Neural cell (in vitro differentiated cells): ENCODE results near the gene NR2E1.

Experiments
- CTCF ChIP-seq: fragments of 450-650 bp; IDR thresholded peaks from 2 replicates; pipeline ENCODE4 v1.5.1; 2014; ENCODE audit warnings: antibody characterized with exemption, mild to moderate bottlenecking, moderate library complexity; ENCODE audit not compliant: poor library complexity, severe bottlenecking
- EP300 ChIP-seq: fragments of 450-650 bp; conservative IDR thresholded peaks from 2 replicates; pipeline ENCODE4 v1.6.1; 2014; ENCODE audit warnings: antibody characterized with exemption, mild to moderate bottlenecking, moderate library complexity; ENCODE audit not compliant: poor library complexity, severe bottlenecking
- EZH2 ChIP-seq: fragments of 200-600, 300-800 bp; shearing (Covaris generic), sonication (generic); IDR thresholded peaks from 2 replicates; pipeline ENCODE4 v1.6.1; 2014; ENCODE audit warnings: antibody characterized with exemption, low read length, borderline replicate concordance, mild to moderate bottlenecking; ENCODE audit not compliant: insufficient read depth, poor library complexity, severe bottlenecking
- MXI1 ChIP-seq: fragments of 450-650 bp; conservative IDR thresholded peaks from 2 replicates; pipeline ENCODE4 v1.6.1; 2014; ENCODE audit warnings: antibody characterized with exemption, mild to moderate bottlenecking; ENCODE audit not compliant: poor library complexity, severe bottlenecking
- POLR2AphosphoS5 ChIP-seq: IDR thresholded peaks from 2 replicates; pipeline ENCODE4 v1.6.1; 2012
- RAD21 ChIP-seq: fragments of 450-650 bp; conservative IDR thresholded peaks from 2 replicates; pipeline ENCODE4 v1.6.1; 2014; ENCODE audit warnings: antibody characterized with exemption, mild to moderate bottlenecking, moderate library complexity
- SMC3 ChIP-seq: fragments of 450-650 bp; conservative IDR thresholded peaks from 2 replicates; pipeline ENCODE4 v1.6.1; 2014; ENCODE audit warnings: antibody characterized with exemption, mild to moderate bottlenecking, moderate library complexity; ENCODE audit not compliant: poor library complexity
- TAF1 ChIP-seq: IDR thresholded peaks from 2 replicates; pipeline ENCODE4 v1.6.1; 2012; ENCODE audit warnings: low read depth

DNA sequence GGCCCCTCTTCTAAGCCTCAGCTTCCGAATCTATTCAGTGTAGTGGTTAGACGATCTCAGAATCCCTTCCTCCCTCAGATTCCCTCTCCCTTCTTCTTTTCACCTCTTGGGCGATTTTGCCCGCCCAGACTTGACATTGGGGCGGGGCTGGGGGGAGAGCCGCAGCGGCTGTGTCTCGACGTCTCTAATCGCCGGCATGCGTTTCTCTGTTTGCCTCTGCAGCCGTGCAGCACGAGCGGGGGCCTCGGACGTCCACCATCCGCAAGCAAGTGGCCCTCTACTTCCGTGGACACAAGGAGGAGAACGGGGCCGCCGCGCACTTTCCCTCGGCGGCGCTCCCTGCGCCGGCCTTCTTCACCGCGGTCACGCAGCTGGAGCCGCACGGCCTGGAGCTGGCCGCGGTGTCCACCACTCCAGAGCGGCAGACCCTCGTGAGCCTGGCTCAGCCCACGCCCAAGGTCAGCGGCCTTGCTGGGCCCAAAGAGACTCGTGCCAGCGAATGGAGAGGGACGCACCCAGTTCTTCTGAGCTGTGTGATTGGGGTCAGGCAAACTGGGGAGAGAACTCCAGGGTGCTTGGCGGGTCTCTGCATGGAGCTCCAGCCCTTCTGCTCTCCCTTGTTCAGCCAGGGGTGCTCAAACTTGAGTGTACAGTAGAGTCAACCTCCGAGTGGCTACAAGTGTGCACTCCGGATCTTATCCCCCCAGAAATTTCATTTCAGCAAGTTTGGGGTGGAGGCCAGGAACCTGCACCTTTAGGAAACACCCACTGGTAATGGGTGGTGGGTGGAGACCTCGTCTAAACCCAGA lies 10.7 kb downstream of the NR2E1 start:
- TF ChIP-seq CTCF = no peak
- no peak for TF ChIP-seq POLR2AphosphoS5
- TF ChIP-seq EZH2 = no peak
- TF ChIP-seq RAD21 = no peak
- TF ChIP-seq SMC3 = no peak
- TF ChIP-seq EP300 = no peak
- no peak for TF ChIP-seq TAF1
- TF ChIP-seq MXI1 = no peak
